ENCODE measurements around the gene NIT1.

- TF ChIP-seq CTCF (IDR thresholded peaks at IDR 0.05) (no peak), POLR2A (IDR thresholded peaks at IDR 0.05) (no peak)
Measured at GRCh38 chr1:161094481-161094880, 23.4 kb upstream of the NIT1 start.
